GM12891 (cell line): ENCODE results near the gene MAP3K3.

Experiments used
- PAX5 ChIP-seq: IDR thresholded peaks from 2 replicates; pipeline ENCODE4 v1.6.1; 2011; ENCODE audit warnings: low read length, moderate library complexity, mild to moderate bottlenecking; ENCODE audit not compliant: insufficient read depth, severe bottlenecking
- POLR2A ChIP-seq: IDR thresholded peaks from 2 replicates; pipeline ENCODE4 v1.6.1; 2011; ENCODE audit warnings: low read depth, low read length, control low read depth
- POLR2AphosphoS5 ChIP-seq: IDR thresholded peaks from 2 replicates; pipeline ENCODE4 v1.6.1; 2011; ENCODE audit warnings: low read depth, low read length, control low read depth
- POU2F2 ChIP-seq: IDR thresholded peaks from 2 replicates; pipeline ENCODE4 v1.6.1; 2011; ENCODE audit warnings: low read depth, mild to moderate bottlenecking, control low read depth, low read length, moderate library complexity
- SPI1 ChIP-seq: IDR thresholded peaks from 2 replicates; pipeline ENCODE4 v1.6.1; 2011; ENCODE audit warnings: low read depth, low read length, control low read depth
- TAF1 ChIP-seq: IDR thresholded peaks from 2 replicates; pipeline ENCODE4 v1.6.1; 2011; ENCODE audit warnings: low read depth, low read length, control low read depth

- TF ChIP-seq POLR2AphosphoS5 = no peak
- TF ChIP-seq POLR2A = no peak
- no peak for TF ChIP-seq TAF1
- no peak for TF ChIP-seq POU2F2
- TF ChIP-seq SPI1 = no peak
- no peak for TF ChIP-seq PAX5
Measured at GRCh38 chr17:63672856-63673255, 50.6 kb downstream of the MAP3K3 start.
